Loucy (cell line): ENCODE data around the gene NUAK1.

ENCODE experiments used
- H2AFZ ChIP-seq: fragments of 200-600 bp; sonication (generic); 2 replicates; pipeline ENCODE4 v1.6.0; 2016; ENCODE audit warnings: antibody characterized with exemption, mild to moderate bottlenecking, low read length, moderate library complexity
- H3F3A ChIP-seq: fragments of 200-600 bp; 2 replicates; pipeline ENCODE4 v1.6.0; 2016; ENCODE audit warnings: antibody characterized with exemption, low read depth, mild to moderate bottlenecking
- H3K27me3 ChIP-seq: fragments of 200-600 bp; sonication (generic); 2 replicates; pipeline ENCODE4 v1.6.1; 2014; ENCODE audit warnings: low read length, mild to moderate bottlenecking; ENCODE audit not compliant: insufficient read depth, poor library complexity, severe bottlenecking
- H3K36me3 ChIP-seq: fragments of 200-600 bp; sonication (generic); 2 replicates; pipeline ENCODE4 v1.6.1; 2016; ENCODE audit warnings: low read length; ENCODE audit not compliant: insufficient read depth
- H3K4me1 ChIP-seq: fragments of 200-600 bp; sonication (generic); 2 replicates; pipeline ENCODE4 v1.5.1; 2014; ENCODE audit warnings: low read length, mild to moderate bottlenecking; ENCODE audit not compliant: insufficient read depth, poor library complexity, severe bottlenecking
- H3K4me2 ChIP-seq: fragments of 200-600 bp; sonication (generic); 2 replicates; pipeline ENCODE4 v1.6.0; 2014; ENCODE audit warnings: antibody characterized with exemption, low read length, low read depth, mild to moderate bottlenecking; ENCODE audit not compliant: poor library complexity, severe bottlenecking
- H3K4me3 ChIP-seq: fragments of 200-600 bp; sonication (generic); 2 replicates; pipeline ENCODE4 v1.5.1; 2014; ENCODE audit warnings: low read length, mild to moderate bottlenecking, mixed read lengths; ENCODE audit not compliant: poor library complexity, severe bottlenecking
- H3K79me2 ChIP-seq: fragments of 200-600 bp; sonication (generic); 2 replicates; pipeline ENCODE4 v1.6.1; 2014; ENCODE audit warnings: low read length; ENCODE audit not compliant: insufficient read depth
- H3K9ac ChIP-seq: fragments of 200-600 bp; sonication (generic); 2 replicates; pipeline ENCODE4 v1.6.0; 2014; ENCODE audit warnings: mild to moderate bottlenecking, low read depth, low read length, moderate library complexity; ENCODE audit not compliant: poor library complexity, severe bottlenecking
- H3K9me2 ChIP-seq: fragments of 200-600 bp; sonication (generic); replicated peaks from 2 replicates; pipeline ENCODE4 v1.6.1; 2016; ENCODE audit warnings: low read depth, low read length, mixed read lengths
- H3K9me3 ChIP-seq: fragments of 200-600 bp; sonication (generic); 2 replicates; pipeline ENCODE4 v1.6.1; 2014; ENCODE audit warnings: mild to moderate bottlenecking, antibody characterized with exemption, low read length, low read depth; ENCODE audit not compliant: insufficient read depth
- H4K20me1 ChIP-seq: fragments of 200-600 bp; sonication (generic); 2 replicates; pipeline ENCODE4 v1.6.0; 2014; ENCODE audit warnings: antibody characterized with exemption, low read length, mild to moderate bottlenecking; ENCODE audit not compliant: insufficient read depth, poor library complexity, severe bottlenecking
- EZH2phosphoT487 ChIP-seq: fragments of 200-600 bp; IDR thresholded peaks from 2 replicates; pipeline ENCODE4 v1.6.1; 2018; ENCODE audit warnings: antibody characterized with exemption, mild to moderate bottlenecking, moderate library complexity, borderline replicate concordance
- TF ChIP-seq, protein P1 (sequence below): fragments of 200-600 bp; sonication (generic); conservative IDR thresholded peaks from 2 replicates; pipeline ENCODE4 v1.5.1; 2014; ENCODE audit warnings: mild to moderate bottlenecking, antibody characterized with exemption, low read length

NUAK1 gene

DNA sequence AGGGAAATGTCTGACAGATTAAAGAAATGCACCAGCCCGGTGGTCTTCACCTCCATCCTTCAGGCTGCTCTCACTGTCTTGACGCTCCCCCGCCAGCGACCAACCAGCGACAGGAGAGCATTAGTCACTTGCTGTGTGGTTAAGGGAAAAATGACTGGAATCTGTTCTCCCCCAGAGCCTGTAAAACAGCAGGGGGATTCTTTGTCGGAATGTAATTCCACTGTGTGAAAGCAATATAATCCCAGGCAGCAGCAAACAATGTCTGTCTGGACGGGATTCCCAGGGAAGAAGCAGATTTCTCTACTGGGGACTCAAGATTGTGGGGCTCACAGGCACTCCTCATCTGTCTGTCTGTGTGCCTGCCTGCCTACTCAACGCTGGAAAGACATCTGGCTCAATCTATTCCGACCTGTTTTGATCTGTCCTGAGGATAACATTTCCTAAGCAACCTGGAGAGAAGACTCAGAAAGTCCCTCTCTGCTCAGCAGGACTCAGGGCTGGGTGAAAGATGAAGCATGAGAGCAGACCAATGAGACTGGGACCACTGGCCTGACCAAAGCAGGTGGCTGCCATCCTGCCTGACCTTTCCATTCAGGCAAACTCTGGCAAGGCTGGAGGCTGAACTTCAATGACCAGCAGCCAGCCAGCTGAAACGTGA, 54.6 kb downstream of the NUAK1 start:
- no peak overlapping the region for H2AFZ ChIP-seq
- H3K4me2 ChIP-seq, result no peak overlapping the region
- no peak overlapping the region for H3K9ac ChIP-seq
- no peaks in the 10 kb centered on the region for H3F3A ChIP-seq
- no peaks in the 10 kb centered on the region for H3K27me3 ChIP-seq
- TF ChIP-seq EZH2phosphoT487, result no peak
- TF ChIP-seq, protein P1, sequence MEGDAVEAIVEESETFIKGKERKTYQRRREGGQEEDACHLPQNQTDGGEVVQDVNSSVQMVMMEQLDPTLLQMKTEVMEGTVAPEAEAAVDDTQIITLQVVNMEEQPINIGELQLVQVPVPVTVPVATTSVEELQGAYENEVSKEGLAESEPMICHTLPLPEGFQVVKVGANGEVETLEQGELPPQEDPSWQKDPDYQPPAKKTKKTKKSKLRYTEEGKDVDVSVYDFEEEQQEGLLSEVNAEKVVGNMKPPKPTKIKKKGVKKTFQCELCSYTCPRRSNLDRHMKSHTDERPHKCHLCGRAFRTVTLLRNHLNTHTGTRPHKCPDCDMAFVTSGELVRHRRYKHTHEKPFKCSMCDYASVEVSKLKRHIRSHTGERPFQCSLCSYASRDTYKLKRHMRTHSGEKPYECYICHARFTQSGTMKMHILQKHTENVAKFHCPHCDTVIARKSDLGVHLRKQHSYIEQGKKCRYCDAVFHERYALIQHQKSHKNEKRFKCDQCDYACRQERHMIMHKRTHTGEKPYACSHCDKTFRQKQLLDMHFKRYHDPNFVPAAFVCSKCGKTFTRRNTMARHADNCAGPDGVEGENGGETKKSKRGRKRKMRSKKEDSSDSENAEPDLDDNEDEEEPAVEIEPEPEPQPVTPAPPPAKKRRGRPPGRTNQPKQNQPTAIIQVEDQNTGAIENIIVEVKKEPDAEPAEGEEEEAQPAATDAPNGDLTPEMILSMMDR, result no peak
- H3K4me1 ChIP-seq, result no peaks in the 10 kb centered on the region
- no peaks in the 10 kb centered on the region for H4K20me1 ChIP-seq
- H3K4me3 ChIP-seq, result no peak overlapping the region
- H3K9me2 ChIP-seq, result no peaks in the 10 kb centered on the region
- H3K36me3 ChIP-seq, result no peaks in the 10 kb centered on the region
- H3K79me2 ChIP-seq, result no peaks in the 10 kb centered on the region
- H3K9me3 ChIP-seq, result no peaks in the 10 kb centered on the region

- no peak overlapping the region for H3K4me3 ChIP-seq
- no peak overlapping the region for H2AFZ ChIP-seq
- H3K4me2 ChIP-seq, result no peak overlapping the region
- H3K9me2 ChIP-seq, result no peaks in the 10 kb centered on the region
- H3F3A ChIP-seq, result no peaks in the 10 kb centered on the region
- H3K79me2 ChIP-seq, result no peaks in the 10 kb centered on the region
- no peak overlapping the region for H3K9ac ChIP-seq
- TF ChIP-seq, protein P1, result no peak
- TF ChIP-seq EZH2phosphoT487, result no peak
- H4K20me1 ChIP-seq, result no peaks in the 10 kb centered on the region
- no peaks in the 10 kb centered on the region for H3K9me3 ChIP-seq
- no peaks in the 10 kb centered on the region for H3K27me3 ChIP-seq
- H3K4me1 ChIP-seq, result no peaks in the 10 kb centered on the region
- H3K36me3 ChIP-seq, result no peaks in the 10 kb centered on the region
Observed at GRCh38 chr12:106082216-106083175, 56.3 kb downstream of the NUAK1 start.

DNA sequence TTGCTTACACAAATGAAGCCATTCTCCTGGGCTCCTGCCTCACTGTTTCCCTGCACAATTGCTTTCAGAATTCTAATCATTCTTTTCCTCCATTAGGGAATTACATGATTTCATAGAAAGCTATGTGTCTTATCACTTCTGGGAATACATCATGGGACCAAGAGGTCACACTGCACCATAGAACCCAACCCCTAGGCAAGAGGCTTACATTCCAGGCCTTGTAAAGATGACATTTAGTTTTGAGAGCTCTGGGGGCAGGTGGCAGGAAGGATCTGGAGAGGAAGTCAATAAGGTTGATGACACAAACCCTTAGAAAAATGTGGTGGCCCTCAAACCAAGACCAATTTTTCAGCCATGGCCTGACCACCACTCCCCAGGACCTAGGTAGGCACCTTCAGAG, 57.1 kb downstream of the NUAK1 start:
- Histone ChIP-seq H3K4me3 (no peak overlapping the region), H3K9me2 (no peaks in the 10 kb centered on the region), H4K20me1 (no peaks in the 10 kb centered on the region), H3K9ac (no peak overlapping the region), H3K36me3 (no peaks in the 10 kb centered on the region), H2AFZ (no peak overlapping the region), H3K79me2 (no peaks in the 10 kb centered on the region), H3F3A (no peaks in the 10 kb centered on the region), H3K4me1 (no peaks in the 10 kb centered on the region), H3K9me3 (no peaks in the 10 kb centered on the region), H3K27me3 (no peaks in the 10 kb centered on the region), H3K4me2 (no peak overlapping the region)
- TF ChIP-seq, protein P1, result no peak
- TF ChIP-seq EZH2phosphoT487, result no peak
